Prostate gland (tissue), 2 donors: ENCODE results near the gene MRPS5.

Experiments used
- POLR2A ChIP-seq: fragments of 450-650 bp; IDR thresholded peaks from one replicate; pipeline ENCODE4 v1.6.1; 2016; ENCODE audit warnings: antibody characterized with exemption, mild to moderate bottlenecking
- TF ChIP-seq, protein P1 (sequence below), 4 experiments: fragments of 200-600 bp in 2 of 4; fragments of 450-650 bp in 2 of 4; sonication (generic) in 2 of 4; IDR thresholded peaks; 1 replicate in 3 of 4; 2 replicates in 1 of 4; pipeline ENCODE4 v1.5.1; 2016 to 2019; ENCODE audit warnings: antibody characterized with exemption in 4 of 4, mild to moderate bottlenecking in 2 of 4, moderate library complexity in 2 of 4

GRCh38 chr2:95071856-95072255 is 49.8 kb downstream of the MRPS5 start:
- TF ChIP-seq, protein P1, sequence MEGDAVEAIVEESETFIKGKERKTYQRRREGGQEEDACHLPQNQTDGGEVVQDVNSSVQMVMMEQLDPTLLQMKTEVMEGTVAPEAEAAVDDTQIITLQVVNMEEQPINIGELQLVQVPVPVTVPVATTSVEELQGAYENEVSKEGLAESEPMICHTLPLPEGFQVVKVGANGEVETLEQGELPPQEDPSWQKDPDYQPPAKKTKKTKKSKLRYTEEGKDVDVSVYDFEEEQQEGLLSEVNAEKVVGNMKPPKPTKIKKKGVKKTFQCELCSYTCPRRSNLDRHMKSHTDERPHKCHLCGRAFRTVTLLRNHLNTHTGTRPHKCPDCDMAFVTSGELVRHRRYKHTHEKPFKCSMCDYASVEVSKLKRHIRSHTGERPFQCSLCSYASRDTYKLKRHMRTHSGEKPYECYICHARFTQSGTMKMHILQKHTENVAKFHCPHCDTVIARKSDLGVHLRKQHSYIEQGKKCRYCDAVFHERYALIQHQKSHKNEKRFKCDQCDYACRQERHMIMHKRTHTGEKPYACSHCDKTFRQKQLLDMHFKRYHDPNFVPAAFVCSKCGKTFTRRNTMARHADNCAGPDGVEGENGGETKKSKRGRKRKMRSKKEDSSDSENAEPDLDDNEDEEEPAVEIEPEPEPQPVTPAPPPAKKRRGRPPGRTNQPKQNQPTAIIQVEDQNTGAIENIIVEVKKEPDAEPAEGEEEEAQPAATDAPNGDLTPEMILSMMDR (IDR thresholded peaks at IDR 0.05): no peak
- TF ChIP-seq POLR2A: no peak
